SJSA1 (cell line): ENCODE results near the gene MAP10. TPM values are rescaled to one million over a fixed set of nuclear protein-coding genes. Genes with fewer than 3 reads are reported as not detected.
"Not testable (repeated sequence)": the region's sequence is repeated elsewhere in the genome, so short reads cannot be mapped to it uniquely, and the experiment has no call there.

Experiments used
- DNase-seq, 2 experiments: peaks; one replicate each; pipeline ENCODE4 v3.0.0-alpha.2; 2015 to 2020; ENCODE audit warnings: low spot score in 2 of 2, low read depth in 1 of 2
- H3K27ac ChIP-seq: fragments of 250-450 bp; sonication (Bioruptor Pico); 2 replicates; pipeline ENCODE4 v1.5.1; 2020; ENCODE audit warnings: mild to moderate bottlenecking, moderate library complexity
- H3K27me3 ChIP-seq: fragments of 250-450 bp; sonication (Bioruptor Pico); replicated peaks from 2 replicates; pipeline ENCODE4 v1.5.1; 2020; ENCODE audit warnings: mild to moderate bottlenecking, moderate library complexity
- H3K36me3 ChIP-seq: fragments of 250-450 bp; sonication (Bioruptor Pico); 2 replicates; pipeline ENCODE4 v1.5.1; 2020; ENCODE audit warnings: mild to moderate bottlenecking
- H3K4me1 ChIP-seq: fragments of 250-450 bp; sonication (Bioruptor Pico); replicated peaks from 2 replicates; pipeline ENCODE4 v1.6.1; 2021; ENCODE audit warnings: mild to moderate bottlenecking
- H3K4me3 ChIP-seq: fragments of 250-450 bp; sonication (Bioruptor Pico); 2 replicates; pipeline ENCODE4 v1.5.1; 2020; ENCODE audit warnings: mild to moderate bottlenecking
- H3K9me3 ChIP-seq: fragments of 250-450 bp; sonication (Bioruptor Pico); replicated peaks from 2 replicates; pipeline ENCODE4 v1.5.1; 2020; ENCODE audit warnings: mild to moderate bottlenecking
- total RNA-seq: library from RNA; depleted of rRNA; stranded (reverse); fragments of >200 nt; shearing (Covaris generic); gene quantifications from 2 replicates; pipeline ENCODE4 v1.2.3, GENCODE V29; 2014

The MAP10 gene
- total RNA-seq, 1 experiment from 2014 or later = not detected

GRCh38 chr1:232784794-232785193 is 20.4 kb upstream of the MAP10 start:
- no peak for DNase-seq
- Histone ChIP-seq H3K36me3 (no peaks in the 10 kb centered on the region), H3K9me3 (no peaks in the 10 kb centered on the region), H3K4me3 (no peak overlapping the region), H3K27ac (no peak overlapping the region), H3K4me1 (no peaks in the 10 kb centered on the region), H3K27me3 (no peaks in the 10 kb centered on the region)

- DNase-seq, H3K27ac ChIP-seq, H3K9me3 ChIP-seq, H3K27me3 ChIP-seq, H3K4me3 ChIP-seq, H3K36me3 ChIP-seq, H3K4me1 ChIP-seq: not testable (repeated sequence)
Measured at GRCh38 chr1:232785630-232786029, 19.6 kb upstream of the MAP10 start.

GRCh38 chr1:232786845-232787455 is 18.3 kb upstream of the MAP10 start:
- Histone ChIP-seq H3K36me3 (no peaks in the 10 kb centered on the region), H3K27me3 (no peaks in the 10 kb centered on the region), H3K4me1 (no peaks in the 10 kb centered on the region), H3K9me3 (no peaks in the 10 kb centered on the region), H3K4me3 (no peak overlapping the region), H3K27ac (no peak overlapping the region)
- no peak for DNase-seq

DNA sequence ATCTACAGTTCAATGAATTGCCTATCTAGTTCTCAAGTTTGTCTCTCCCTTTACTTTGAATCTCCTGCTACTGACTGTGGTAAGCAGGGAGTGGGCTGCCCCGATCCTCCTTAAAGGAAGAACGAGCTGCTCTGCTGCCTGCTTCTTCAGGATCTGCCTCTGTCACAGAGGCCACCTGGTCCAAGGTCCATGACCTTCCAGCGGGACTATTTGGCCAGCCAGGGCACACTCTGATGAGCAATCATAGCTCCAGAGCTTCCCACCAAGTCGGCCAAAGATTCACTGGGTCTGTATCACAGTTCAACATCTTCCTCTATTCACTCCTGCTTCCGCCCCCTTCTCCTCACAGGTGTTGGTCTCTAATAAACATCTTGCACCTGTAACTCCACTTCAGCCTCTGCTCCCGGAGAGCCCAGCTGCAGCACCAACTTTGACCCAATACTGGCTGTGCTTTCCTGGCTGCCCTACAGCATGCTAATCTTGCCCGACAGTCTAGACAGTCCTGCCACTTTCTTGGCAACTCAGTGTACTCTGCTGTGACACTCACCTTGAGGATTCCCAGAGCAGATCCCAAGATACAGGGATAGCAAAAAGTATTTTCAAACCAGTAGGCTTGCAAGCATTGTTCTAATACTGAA is 16.9 kb upstream of the MAP10 start:
- Histone ChIP-seq H3K27me3 (no peaks in the 10 kb centered on the region), H3K36me3 (no peaks in the 10 kb centered on the region), H3K4me1 (no peaks in the 10 kb centered on the region), H3K9me3 (no peaks in the 10 kb centered on the region), H3K4me3 (no peak overlapping the region), H3K27ac (no peak overlapping the region)
- no peak for DNase-seq

DNA sequence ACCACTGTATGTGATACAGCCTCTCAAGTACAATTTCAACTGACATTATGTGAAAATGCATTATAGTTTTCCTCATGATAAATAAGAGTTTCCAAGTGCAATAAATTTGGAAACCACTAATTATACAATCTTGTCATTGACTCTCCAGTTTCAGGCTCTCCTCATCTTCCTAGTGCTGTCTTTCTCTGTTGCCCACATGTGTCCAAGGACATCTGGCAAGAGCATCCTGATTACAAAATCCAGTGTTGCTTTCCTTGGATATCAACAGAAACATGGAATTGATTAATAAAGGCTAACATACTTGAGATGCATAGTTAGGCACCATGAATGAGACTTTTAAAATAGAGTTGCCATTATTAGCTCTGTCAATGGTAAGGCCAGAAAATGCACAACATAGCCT is 15.6 kb upstream of the MAP10 start:
- Histone ChIP-seq H3K27me3 (no peaks in the 10 kb centered on the region), H3K27ac (no peak overlapping the region), H3K9me3 (no peaks in the 10 kb centered on the region), H3K4me1 (no peaks in the 10 kb centered on the region), H3K4me3 (no peak overlapping the region), H3K36me3 (no peaks in the 10 kb centered on the region)
- no peak for DNase-seq

DNA sequence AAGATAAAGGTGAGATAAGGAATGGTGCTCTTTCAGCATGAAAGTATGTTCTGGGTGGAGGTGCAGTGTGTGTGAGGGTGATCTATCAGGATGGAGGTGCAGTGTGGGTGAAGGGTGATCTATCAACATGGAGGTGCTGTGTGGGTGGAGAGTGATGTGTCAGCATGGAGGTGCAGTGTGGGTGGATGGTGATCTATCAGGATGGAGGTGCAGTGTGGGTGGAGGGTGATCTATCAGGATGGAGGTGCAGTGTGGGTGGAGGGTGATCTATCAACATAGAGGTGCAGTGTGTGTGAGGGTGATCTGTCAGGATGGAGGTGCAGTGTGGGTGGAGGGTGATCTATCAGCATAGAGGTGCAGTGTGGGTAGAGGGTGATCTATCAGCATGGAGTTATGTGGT is 12.3 kb upstream of the MAP10 start:
- no peaks in the 10 kb centered on the region for H3K36me3 ChIP-seq
- no peaks in the 10 kb centered on the region for H3K27me3 ChIP-seq
- H3K27ac ChIP-seq = no peak overlapping the region
- H3K4me3 ChIP-seq = no peak overlapping the region
- no peak for DNase-seq
- no peaks in the 10 kb centered on the region for H3K9me3 ChIP-seq
- H3K4me1 ChIP-seq = no peaks in the 10 kb centered on the region

GRCh38 chr1:232793944-232794343 is 11.3 kb upstream of the MAP10 start:
- Histone ChIP-seq H3K27me3 (no peaks in the 10 kb centered on the region), H3K36me3 (no peaks in the 10 kb centered on the region), H3K4me1 (no peaks in the 10 kb centered on the region), H3K9me3 (no peaks in the 10 kb centered on the region), H3K4me3 (no peak overlapping the region), H3K27ac (no peak overlapping the region)
- DNase-seq = no peak

GRCh38 chr1:232795497-232796053 is 9.6 kb upstream of the MAP10 start:
- DNase-seq = no peak
- Histone ChIP-seq H3K27ac (no peak overlapping the region), H3K4me3 (no peak overlapping the region), H3K36me3 (no peaks in the 10 kb centered on the region), H3K27me3 (no peaks in the 10 kb centered on the region), H3K9me3 (no peaks in the 10 kb centered on the region), H3K4me1 (no peaks in the 10 kb centered on the region)

DNA sequence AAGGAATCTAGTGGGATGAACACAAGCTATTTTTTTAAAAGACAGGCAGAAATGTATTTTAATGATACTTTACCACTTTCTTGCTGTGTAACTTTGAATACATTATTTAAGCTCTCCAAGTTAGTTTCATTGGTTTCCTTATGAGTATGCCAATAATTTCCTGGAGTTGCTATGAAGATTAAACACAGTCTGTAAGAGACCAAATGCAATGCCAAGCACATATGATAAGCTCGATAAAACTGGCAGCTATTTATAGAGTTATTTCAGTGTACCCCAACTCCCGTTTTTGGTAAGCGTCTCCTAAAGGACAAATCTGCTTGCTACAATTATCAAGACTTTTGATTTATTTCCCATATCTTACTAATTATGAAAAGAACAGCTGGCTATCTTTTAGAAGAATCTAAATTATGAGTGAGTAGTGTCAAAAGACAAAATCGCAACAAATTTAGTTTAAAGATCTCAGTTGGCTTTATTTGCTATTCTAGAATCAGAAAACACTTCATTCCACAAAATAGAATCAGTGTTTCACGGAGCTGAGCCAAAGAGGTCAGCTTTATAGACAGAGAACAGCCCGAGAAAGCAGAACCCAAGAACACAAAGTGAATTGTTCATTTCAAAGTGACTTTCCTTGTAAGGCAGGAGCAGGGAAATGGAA is 7.2 kb upstream of the MAP10 start:
- H3K4me1 ChIP-seq = no peaks in the 10 kb centered on the region
- H3K27ac ChIP-seq = no peak overlapping the region
- H3K27me3 ChIP-seq = no peaks in the 10 kb centered on the region
- H3K36me3 ChIP-seq = no peaks in the 10 kb centered on the region
- no peaks in the 10 kb centered on the region for H3K9me3 ChIP-seq
- no peak for DNase-seq
- no peak overlapping the region for H3K4me3 ChIP-seq

GRCh38 chr1:232798920-232799319 is 6.3 kb upstream of the MAP10 start:
- Histone ChIP-seq H3K27me3 (no peaks in the 10 kb centered on the region), H3K36me3 (no peaks in the 10 kb centered on the region), H3K9me3 (no peaks in the 10 kb centered on the region), H3K27ac (no peak overlapping the region), H3K4me3 (no peak overlapping the region), H3K4me1 (no peaks in the 10 kb centered on the region)
- DNase-seq = no peak

DNA sequence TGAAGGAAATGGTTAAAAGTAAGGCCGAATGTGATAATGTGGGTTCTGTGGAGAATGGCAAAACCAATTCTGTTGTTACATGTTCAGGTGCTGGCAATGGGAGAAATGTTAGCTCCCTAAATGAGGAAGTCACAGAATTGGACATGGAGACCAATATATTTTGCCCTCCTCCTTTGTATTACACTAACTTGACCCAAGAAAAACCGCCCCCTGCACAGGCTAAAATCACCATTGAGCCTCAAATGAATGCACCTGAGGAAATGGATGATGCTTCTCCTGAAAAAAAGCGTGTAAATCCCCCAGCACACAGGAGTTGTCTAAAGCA is 932 bp downstream of the MAP10 start:
- Histone ChIP-seq H3K9me3 (no peaks in the 10 kb centered on the region; the same call in 1 of the 2 replicates), H3K4me3 (no peak overlapping the region), H3K27me3 (no peaks in the 10 kb centered on the region), H3K4me1 (no peaks in the 10 kb centered on the region), H3K36me3 (no peaks in the 10 kb centered on the region), H3K27ac (no peak overlapping the region)
- no peak for DNase-seq

DNA sequence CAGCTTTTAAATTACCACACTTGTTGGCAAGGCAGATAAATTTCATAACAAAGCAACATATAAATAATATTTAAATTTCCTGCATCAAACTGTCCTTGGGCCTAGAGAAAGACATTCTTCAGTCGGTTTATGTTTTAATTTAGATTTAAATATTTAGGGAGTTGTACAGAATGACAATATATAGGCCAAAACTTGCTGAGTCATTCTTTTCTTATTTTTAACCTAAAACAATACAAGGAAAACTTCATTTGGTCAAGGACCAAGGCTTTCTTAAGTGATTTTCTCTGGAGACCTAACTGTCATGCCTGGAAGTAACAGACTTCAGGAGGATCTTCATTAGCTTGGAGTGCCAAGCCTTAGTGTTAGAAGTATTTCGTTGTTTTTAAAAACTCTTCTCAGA is 5.6 kb downstream of the MAP10 start:
- no peak overlapping the region for H3K27ac ChIP-seq
- H3K4me3 ChIP-seq = no peak overlapping the region
- H3K36me3 ChIP-seq = no peaks in the 10 kb centered on the region
- DNase-seq = no peak
- H3K4me1 ChIP-seq = no peaks in the 10 kb centered on the region
- H3K9me3 ChIP-seq = no peaks in the 10 kb centered on the region
- no peaks in the 10 kb centered on the region for H3K27me3 ChIP-seq

- H3K36me3 ChIP-seq = no peaks in the 10 kb centered on the region
- H3K27me3 ChIP-seq = no peaks in the 10 kb centered on the region
- no peak overlapping the region for H3K4me3 ChIP-seq
- no peak overlapping the region for H3K27ac ChIP-seq
- H3K9me3 ChIP-seq = no peaks in the 10 kb centered on the region
- DNase-seq = no peak
- H3K4me1 ChIP-seq = no peaks in the 10 kb centered on the region
Measured at GRCh38 chr1:232812560-232812959, 7.3 kb downstream of the MAP10 start.

DNA sequence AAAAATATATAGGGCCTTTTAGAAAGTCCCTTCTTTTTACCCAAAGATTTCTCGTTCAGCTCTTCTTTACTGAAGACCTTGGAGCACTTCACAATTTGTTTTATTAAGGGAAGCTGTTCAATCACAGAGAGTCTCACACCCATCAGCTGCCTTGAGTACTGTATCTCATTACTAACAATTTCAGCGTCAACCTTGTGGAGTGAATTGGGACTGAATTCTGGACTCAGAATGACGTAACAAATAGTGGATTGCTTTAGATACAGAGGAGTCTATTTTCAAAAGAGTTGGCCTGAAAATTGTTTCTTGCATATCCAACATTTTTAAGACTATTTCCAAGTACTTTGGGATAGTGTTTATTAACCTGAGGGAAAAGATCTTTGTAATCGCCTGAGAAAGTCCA is 7.9 kb downstream of the MAP10 start:
- Histone ChIP-seq H3K27me3 (no peaks in the 10 kb centered on the region), H3K4me3 (no peak overlapping the region), H3K9me3 (no peaks in the 10 kb centered on the region), H3K36me3 (no peaks in the 10 kb centered on the region), H3K4me1 (no peaks in the 10 kb centered on the region), H3K27ac (no peak overlapping the region)
- no peak for DNase-seq
